ENCODE measurements around the gene POC1B. TPM values are rescaled to one million over a fixed set of nuclear protein-coding genes. Genes with fewer than 3 reads are reported as not detected.

Gene POC1B
- total RNA-seq, 2 experiments from 2014 or later = 52.2 to 58.8 TPM

DNA sequence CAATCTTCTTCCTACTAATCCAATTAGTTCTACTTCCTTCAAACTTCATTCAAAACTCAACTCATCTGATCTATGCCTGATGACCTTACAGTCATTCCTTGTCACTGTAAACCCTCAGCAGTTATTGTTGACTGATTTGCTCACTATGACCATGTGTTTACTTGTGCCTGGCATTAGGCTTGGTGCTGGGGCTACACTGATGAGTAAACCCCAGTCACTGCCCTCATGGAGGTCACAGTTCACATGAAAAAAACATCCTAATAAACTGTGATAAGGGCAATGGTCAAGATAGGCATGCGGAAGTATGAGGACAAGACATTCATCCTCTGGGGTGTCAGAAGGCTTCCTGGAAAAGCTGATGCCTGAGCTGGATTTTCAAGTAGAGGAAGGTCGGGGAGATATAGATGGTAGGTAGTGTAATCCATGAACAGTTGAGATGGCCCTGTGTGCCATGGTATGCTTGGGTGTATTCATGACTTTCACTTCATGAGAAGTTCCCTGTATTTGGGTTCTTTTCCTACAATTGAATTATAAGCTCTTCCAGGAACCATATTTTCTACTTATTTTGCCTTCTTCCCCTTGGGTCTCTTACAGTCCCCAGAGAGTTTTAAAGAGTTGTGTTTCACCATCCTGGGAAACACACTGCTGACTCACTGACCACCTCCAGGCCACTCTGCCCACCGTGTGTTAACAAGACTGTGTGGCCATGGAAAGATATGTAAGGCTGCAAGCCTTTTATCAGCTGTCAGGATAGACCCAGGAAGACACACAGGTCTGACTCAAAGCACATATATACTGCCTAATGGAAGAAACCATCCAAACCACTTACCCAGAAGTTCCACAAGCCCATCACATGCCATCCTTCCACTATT, 134.8 kb downstream of the POC1B start:
- CTCF ChIA-PET = no interaction called here
- H3K9me3 Mint-ChIP-seq (ENCODE audit: low read depth) = no peaks in the 10 kb centered on the region
- peaks cover 29% of the 10 kb centered on the region for H3K4me1 Mint-ChIP-seq
- no peak overlapping the region for H3K4me3 Mint-ChIP-seq
- DNase-seq (no peak), ATAC-seq (peak; percentile 44)
- H3K27me3 Mint-ChIP-seq = no peaks in the 10 kb centered on the region
- peaks cover 19% of the 10 kb centered on the region for H3K36me3 Mint-ChIP-seq
- H3K27ac Mint-ChIP-seq = no peak overlapping the region

DNA sequence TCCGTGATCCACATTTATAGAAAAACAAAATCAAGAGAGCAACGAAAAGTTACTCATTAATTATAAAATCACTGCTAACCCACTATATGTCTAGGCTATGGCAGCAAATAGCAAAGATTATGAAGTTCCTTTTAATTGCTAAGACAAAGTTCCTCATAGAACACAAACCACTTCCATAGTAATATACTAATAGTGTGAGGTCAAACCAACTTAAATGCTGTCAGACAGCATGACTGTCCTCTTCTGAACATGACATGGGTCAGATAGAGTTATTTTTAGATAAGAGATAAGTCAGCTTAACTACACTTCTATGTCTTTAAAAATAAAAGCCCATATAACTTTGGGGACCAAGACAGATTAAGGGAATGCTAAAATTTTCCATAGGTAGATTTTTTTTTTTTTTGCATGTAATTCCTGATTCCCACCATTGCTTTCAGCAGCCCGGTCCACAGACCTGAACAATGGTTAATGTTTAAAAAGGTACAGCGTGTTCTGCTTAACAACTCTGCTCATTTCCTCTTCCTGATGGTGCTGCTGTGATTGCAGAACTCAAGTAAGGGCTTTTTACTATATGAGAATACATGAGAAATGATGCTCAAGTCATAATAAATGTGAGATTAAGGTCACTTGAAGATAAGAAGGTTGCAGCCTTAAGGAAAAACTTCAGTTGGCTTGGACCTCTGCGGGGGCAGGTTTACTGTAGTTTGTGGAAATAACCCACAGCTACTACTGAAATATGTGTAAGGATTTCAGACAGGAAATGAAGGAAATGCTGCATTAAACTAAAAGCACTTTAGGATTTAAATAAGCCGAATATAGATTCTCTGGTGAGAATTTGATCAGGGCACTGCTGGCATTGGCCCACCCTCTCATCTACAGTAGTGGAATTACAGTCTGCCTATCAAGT, 135.8 kb downstream of the POC1B start:
- H3K36me3 Mint-ChIP-seq = peaks cover 15% of the 10 kb centered on the region
- H3K27me3 Mint-ChIP-seq = no peaks in the 10 kb centered on the region
- peak; percentile 49 for ATAC-seq
- CTCF ChIA-PET = no interaction called here
- no peak overlapping the region for H3K27ac Mint-ChIP-seq
- no peak for DNase-seq
- no peaks in the 10 kb centered on the region for H3K9me3 Mint-ChIP-seq (ENCODE audit: low read depth)
- H3K4me3 Mint-ChIP-seq = no peak overlapping the region
- H3K4me1 Mint-ChIP-seq = peaks cover 28% of the 10 kb centered on the region

DNA sequence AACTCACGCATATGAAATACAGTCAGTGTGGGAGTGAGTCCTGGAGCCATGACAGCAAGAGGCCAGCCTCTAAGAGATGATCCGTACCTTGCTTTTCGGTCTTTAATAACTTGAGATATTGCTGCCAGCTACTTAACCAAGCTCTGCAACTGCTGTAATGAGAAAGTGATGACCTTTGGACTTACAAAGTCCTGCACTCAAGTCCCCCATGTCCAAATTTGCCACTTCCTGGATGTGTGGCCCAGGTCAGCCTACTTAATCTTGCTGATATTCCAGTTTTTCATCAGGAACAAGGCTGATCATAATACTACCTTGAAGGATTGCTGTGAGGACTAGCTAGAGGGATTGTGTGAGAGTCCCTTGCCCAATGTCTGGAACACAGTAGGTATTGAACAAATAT, 139.7 kb downstream of the POC1B start:
- ATAC-seq = no peak
- H3K27ac Mint-ChIP-seq = no peak overlapping the region
- H3K9me3 Mint-ChIP-seq (ENCODE audit: low read depth) = no peaks in the 10 kb centered on the region
- H3K4me3 Mint-ChIP-seq = no peak overlapping the region
- no peak for DNase-seq
- no peaks in the 10 kb centered on the region for H3K27me3 Mint-ChIP-seq
- H3K4me1 Mint-ChIP-seq = peaks cover 36% of the 10 kb centered on the region
- peaks cover 1% of the 10 kb centered on the region for H3K36me3 Mint-ChIP-seq
- CTCF ChIA-PET = no interaction called here

DNA sequence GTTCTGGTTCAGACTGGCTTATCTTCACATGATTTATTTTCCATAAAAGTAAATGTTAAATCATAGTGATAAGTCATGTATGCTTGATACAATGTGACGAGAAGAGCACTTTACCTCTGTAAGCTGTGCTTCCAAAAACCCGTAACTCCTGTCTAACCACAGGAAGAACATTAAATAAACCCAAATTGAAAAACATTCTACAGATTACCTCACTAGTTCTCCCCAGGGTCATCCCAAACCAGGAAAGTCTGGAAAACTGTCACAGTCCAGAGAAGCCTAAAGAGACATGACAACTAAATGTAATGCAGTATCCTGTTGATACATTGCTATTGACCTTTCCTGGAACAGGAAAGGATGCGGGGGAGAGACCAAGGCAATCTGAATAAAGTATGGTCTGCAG, 141.0 kb downstream of the POC1B start:
- Mint-ChIP-seq H3K4me1 (peaks cover 23% of the 10 kb centered on the region), H3K27me3 (no peaks in the 10 kb centered on the region), H3K4me3 (no peak overlapping the region), H3K9me3 (ENCODE audit: low read depth) (no peaks in the 10 kb centered on the region), H3K27ac (no peak overlapping the region), H3K36me3 (peaks cover 1% of the 10 kb centered on the region)
- no peak for ATAC-seq
- no peak for DNase-seq
- CTCF ChIA-PET = interaction anchor here (1.7 kb wide), 1 partner anchor 366 kb away, joined by 3 read pairs; no protein-coding TSS in a partner anchor

DNA sequence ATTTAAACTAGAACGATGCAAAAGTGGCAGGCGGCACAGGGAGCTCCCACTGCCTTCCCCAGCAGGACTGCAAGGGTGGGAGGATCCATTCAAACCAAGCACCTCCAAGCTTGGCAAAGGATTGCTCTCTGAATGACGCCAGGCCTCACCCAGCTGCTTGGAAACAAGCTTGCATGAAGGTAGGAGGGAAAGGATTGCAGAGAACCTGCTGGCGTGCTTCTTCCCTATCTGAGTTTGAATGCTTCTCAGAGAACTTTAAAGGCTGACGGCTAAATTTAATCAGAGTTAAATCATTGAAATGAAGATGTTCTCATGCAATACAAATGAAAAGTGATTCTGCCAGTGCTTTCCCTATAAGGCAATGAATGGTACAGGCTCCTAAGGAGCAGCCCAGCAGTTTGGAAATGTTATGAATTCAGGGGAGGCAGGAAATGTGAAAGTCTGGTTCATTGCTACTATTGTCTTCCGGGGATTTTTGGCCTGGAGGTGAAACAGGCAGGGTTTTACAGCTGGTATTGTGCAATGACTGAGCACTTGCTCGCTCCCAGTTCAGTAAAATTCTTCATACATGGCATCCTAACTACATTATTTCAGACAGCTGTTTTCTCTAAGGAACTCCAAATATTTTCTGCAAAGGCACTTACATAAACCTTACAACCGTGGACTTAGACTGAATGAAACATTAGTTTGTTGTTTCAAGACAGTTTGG, 141.6 kb downstream of the POC1B start:
- Mint-ChIP-seq H3K27ac (no peak overlapping the region), H3K9me3 (ENCODE audit: low read depth) (no peaks in the 10 kb centered on the region), H3K4me3 (no peak overlapping the region), H3K36me3 (peaks cover 1% of the 10 kb centered on the region), H3K4me1 (peaks cover 22% of the 10 kb centered on the region), H3K27me3 (no peaks in the 10 kb centered on the region)
- ATAC-seq (no peak), DNase-seq (no peak)
- CTCF ChIA-PET = interaction anchor here (1.7 kb wide), 1 partner anchor 365 kb away, joined by 3 read pairs; no protein-coding TSS in a partner anchor

DNA sequence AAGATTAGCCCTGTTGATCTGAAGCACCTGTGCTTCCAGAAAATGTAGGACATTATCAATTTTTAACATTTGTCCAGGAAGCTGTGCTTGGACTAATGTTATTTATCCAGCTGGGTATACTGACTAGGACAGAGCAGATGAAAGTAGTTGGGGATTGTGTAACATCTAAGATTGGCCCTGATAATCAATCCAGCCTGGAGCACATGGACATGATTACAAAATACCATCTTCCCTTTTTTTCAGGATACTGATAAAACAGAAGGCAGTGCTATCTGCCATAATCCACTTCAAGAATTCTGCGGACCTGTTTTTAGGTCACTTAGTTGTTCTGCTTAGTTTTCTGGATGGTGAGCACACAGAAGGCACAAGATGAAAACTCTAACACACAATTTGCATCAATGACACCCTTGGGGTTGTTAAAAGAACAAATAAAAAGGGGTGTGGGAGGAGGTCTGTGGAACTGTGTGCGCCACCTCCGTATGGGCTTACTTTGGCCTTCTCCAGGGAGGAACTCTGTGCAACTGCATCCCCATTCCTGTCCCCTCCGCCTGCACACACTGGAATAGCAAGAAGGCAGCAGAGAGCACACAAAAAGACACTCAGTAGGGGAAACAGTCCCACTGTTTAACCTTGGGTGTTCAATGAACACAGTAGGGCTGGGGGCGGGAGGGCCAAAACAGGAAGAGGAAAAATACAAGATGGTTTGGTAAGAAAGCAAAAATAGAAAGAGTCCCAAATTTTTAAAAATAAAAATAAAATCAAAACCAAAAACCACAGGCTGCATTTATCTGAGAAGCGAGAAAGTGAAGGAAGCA, 142.4 kb downstream of the POC1B start:
- Mint-ChIP-seq H3K4me3 (no peak overlapping the region), H3K27ac (no peak overlapping the region), H3K4me1 (peaks cover 27% of the 10 kb centered on the region), H3K9me3 (ENCODE audit: low read depth) (no peaks in the 10 kb centered on the region), H3K36me3 (peaks cover 1% of the 10 kb centered on the region), H3K27me3 (no peaks in the 10 kb centered on the region)
- CTCF ChIA-PET = interaction anchor here (1.7 kb wide), 1 partner anchor 364 kb away, joined by 3 read pairs; no protein-coding TSS in a partner anchor
- ATAC-seq (no peak), DNase-seq (no peak)

DNA sequence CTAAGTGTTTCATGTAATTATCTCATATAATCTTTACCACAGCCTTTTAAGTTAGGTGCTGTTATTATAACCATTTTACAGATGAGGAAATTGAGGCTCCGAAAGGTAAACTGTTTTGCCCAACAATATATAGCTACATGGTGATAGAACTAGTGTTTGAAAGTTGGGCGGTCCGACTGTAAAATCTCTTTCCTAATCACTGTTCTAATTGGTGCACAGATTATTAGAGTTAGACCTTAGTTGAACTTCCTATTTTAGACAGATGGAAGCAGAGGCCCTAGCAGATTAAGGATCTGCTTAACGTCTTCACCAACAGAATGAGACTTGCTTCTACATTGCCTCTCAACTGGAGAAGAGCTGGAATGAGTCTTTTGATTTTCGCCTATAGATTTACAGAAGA, 143.5 kb downstream of the POC1B start:
- H3K4me1 Mint-ChIP-seq = peaks cover 34% of the 10 kb centered on the region
- peaks cover 9% of the 10 kb centered on the region for H3K36me3 Mint-ChIP-seq
- DNase-seq = no peak
- no peaks in the 10 kb centered on the region for H3K27me3 Mint-ChIP-seq
- no peak overlapping the region for H3K4me3 Mint-ChIP-seq
- no peak for ATAC-seq
- no peaks in the 10 kb centered on the region for H3K9me3 Mint-ChIP-seq (ENCODE audit: low read depth)
- CTCF ChIA-PET = no interaction called here
- no peak overlapping the region for H3K27ac Mint-ChIP-seq

DNA sequence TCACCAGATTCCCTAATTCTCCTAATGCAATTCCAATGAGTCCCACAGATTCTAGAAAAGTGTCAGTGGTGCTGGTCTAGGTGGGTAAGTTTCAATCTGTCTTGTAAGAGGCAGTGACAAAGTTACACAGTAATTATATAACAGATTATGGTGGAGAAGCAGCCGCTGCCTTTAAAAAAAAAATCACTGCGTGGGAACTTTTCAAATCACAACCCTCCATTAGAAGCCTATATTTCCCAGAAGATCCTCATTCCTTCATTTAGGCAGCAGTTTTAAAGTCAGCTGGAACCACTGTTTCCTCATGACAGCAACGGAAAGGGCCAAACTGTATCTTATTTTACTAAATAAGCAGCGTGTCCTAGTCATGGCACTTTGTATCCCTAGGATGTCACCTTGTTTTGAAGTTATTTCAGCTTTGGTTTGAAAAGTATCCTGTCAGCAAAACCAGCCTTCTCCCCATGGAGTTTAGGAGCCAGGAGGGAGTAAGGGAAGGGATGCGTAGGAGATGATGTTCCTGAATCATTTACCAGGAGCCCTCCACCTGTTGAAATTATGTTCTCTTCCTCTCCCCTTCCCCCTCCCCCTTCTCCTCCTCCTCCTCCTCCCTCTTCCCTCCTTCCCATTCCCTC, 145.9 kb downstream of the POC1B start:
- H3K4me3 Mint-ChIP-seq = no peak overlapping the region
- DNase-seq (no peak), ATAC-seq (no peak)
- H3K27me3 Mint-ChIP-seq = no peaks in the 10 kb centered on the region
- CTCF ChIA-PET = interaction anchor here (1.1 to 1.5 kb wide), 3 partner anchors 12 to 26 kb away, joined by 3 to 4 read pairs (median 4); no protein-coding TSS in a partner anchor
- H3K9me3 Mint-ChIP-seq (ENCODE audit: low read depth) = no peaks in the 10 kb centered on the region
- peaks cover 13% of the 10 kb centered on the region for H3K36me3 Mint-ChIP-seq
- peaks cover 55% of the 10 kb centered on the region for H3K4me1 Mint-ChIP-seq
- H3K27ac Mint-ChIP-seq = no peak overlapping the region

DNA sequence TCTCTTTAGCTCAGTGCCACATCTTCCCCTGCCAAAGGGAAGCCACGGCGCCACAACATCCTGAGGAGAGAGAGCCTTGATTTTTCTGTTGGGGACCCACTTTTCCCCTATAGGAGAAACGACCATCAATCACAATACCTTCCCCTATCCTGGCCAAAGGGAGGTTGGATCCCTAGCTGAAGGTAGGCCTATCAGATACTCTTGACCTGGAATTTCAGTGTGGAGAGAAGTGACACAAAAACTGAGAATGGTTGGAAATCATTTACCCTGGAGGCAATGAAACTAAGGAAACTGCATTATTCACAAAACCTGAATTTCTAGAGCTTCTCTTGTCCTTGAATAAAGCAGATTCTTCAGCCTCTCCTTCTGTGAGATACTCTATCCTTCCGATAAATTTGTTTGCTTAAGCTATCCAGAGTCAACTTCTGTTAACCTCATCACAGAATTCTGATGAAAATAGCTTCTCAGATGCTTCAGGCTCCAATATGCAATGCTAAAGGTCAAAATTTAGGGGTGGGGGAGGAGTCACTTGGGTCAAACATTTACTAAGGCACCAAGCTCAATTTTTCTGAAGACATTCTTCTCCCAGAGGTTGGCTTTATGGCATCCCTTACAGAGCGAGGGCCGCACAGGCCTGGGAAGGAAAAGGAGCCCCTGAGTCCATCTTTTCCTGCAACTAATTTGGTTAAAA, 146.6 kb downstream of the POC1B start:
- Mint-ChIP-seq H3K9me3 (ENCODE audit: low read depth) (no peaks in the 10 kb centered on the region), H3K4me1 (peaks cover 51% of the 10 kb centered on the region), H3K36me3 (peaks cover 13% of the 10 kb centered on the region), H3K27me3 (no peaks in the 10 kb centered on the region), H3K4me3 (no peak overlapping the region), H3K27ac (no peak overlapping the region)
- CTCF ChIA-PET = interaction anchor here (1.1 to 1.4 kb wide), 3 partner anchors 13 to 25 kb away, joined by 3 to 4 read pairs (median 3); no protein-coding TSS in a partner anchor
- DNase-seq (no peak), ATAC-seq (no peak)

DNA sequence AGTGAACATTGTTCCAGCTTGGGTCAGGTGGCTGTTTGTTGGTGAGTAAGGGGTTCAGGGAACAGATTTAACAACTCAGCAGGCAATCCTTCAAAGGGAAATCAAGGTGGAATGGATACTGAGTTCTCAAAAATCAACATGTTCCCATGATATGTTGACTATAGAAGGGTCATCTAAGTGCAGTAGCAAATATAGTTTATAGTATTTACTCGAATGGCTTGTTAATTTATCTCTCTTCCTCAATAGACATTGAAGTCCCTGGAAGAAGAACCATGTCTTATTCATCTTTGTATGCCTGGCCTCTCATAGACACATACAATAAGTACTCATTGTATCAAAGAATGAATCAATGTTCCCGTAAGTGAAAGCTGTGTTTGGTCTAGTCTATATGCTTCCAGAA, 149.0 kb downstream of the POC1B start:
- ATAC-seq (no peak), DNase-seq (no peak)
- no peaks in the 10 kb centered on the region for H3K9me3 Mint-ChIP-seq (ENCODE audit: low read depth)
- peak overlapping the region; percentile 31 for H3K27ac Mint-ChIP-seq
- CTCF ChIA-PET = interaction anchor here (1.4 kb wide), 1 partner anchor 85 kb away, joined by 3 read pairs; no protein-coding TSS in a partner anchor
- no peak overlapping the region for H3K4me3 Mint-ChIP-seq
- peaks cover 56% of the 10 kb centered on the region for H3K4me1 Mint-ChIP-seq
- H3K27me3 Mint-ChIP-seq = no peaks in the 10 kb centered on the region
- peaks cover 17% of the 10 kb centered on the region for H3K36me3 Mint-ChIP-seq

DNA sequence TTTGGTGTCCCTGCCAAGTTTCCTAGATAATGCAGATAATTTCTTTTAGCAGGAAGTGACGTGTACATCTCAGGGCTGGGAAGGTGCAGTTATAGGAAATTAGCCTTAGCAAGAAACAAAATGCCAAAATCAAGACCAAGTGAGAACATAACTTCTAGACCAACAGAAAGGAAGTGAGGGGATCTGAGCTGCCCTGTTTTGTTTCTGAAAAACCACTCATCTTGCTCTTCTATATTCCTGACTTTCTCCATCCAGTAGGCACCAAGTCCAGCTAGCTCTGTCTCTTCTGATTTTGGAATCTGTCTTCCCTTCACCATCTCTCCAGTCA, 149.7 kb downstream of the POC1B start:
- Mint-ChIP-seq H3K27ac (peak overlapping the region; percentile 75), H3K36me3 (peaks cover 17% of the 10 kb centered on the region), H3K4me3 (peak overlapping the region; percentile 29), H3K9me3 (ENCODE audit: low read depth) (no peaks in the 10 kb centered on the region), H3K27me3 (no peaks in the 10 kb centered on the region), H3K4me1 (peaks cover 58% of the 10 kb centered on the region)
- DNase-seq (no peak), ATAC-seq (peak; percentile 46)
- CTCF ChIA-PET = interaction anchor here (1.4 kb wide), 1 partner anchor 85 kb away, joined by 3 read pairs; no protein-coding TSS in a partner anchor

All from activated CD8-positive, alpha-beta memory T cell treated with anti-CD3 and anti-CD28 coated beads, Interleukin-2, amount 10 ng/mL, durations not matched to agents 7 days and 5 days (primary cell).